HEK293 (cell line): ENCODE measurements around the gene SEPTIN12.

Source experiments
- EGR2 ChIP-seq: fragments of 450-650 bp; formaldehyde crosslinking; IDR thresholded peaks from 2 replicates; pipeline ENCODE4 v1.5.1; 2016; ENCODE audit warnings: low read depth, missing biosample characterization, missing genetic modification characterization
- GLIS1 ChIP-seq: fragments of 450-650 bp; formaldehyde crosslinking; IDR thresholded peaks from 2 replicates; pipeline ENCODE4 v1.5.1; 2016; ENCODE audit warnings: missing biosample characterization, missing genetic modification characterization
- IKZF3 ChIP-seq: fragments of 450-650 bp; IDR thresholded peaks from 2 replicates; pipeline ENCODE4 v1.5.0; 2018; ENCODE audit warnings: missing biosample characterization, mild to moderate bottlenecking, missing genetic modification characterization, moderate library complexity
- KLF10 ChIP-seq: fragments of 450-650 bp; IDR thresholded peaks from 2 replicates; pipeline ENCODE4 v1.5.1; 2018; ENCODE audit warnings: missing biosample characterization, mild to moderate bottlenecking, missing genetic modification characterization
- KLF16 ChIP-seq: fragments of 450-650 bp; formaldehyde crosslinking; IDR thresholded peaks from 2 replicates; pipeline ENCODE4 v1.5.1; 2017; ENCODE audit warnings: missing biosample characterization, missing genetic modification characterization
- OVOL3 ChIP-seq: fragments of 450-650 bp; formaldehyde crosslinking; IDR thresholded peaks from 2 replicates; pipeline ENCODE4 v1.5.1; 2016; ENCODE audit warnings: missing biosample characterization, missing genetic modification characterization
- RBAK ChIP-seq: fragments of 450-650 bp; formaldehyde crosslinking; IDR thresholded peaks from 2 replicates; pipeline ENCODE4 v1.5.1; 2016; ENCODE audit warnings: missing biosample characterization, missing genetic modification characterization
- SETDB1 ChIP-seq: IDR thresholded peaks from one replicate; pipeline ENCODE4 v1.6.1; 2017; ENCODE audit warnings: mild to moderate bottlenecking, low read length, moderate library complexity, mixed read lengths; ENCODE audit not compliant: insufficient read length
- SP3 ChIP-seq: fragments of 450-650 bp; formaldehyde crosslinking; IDR thresholded peaks from 2 replicates; pipeline ENCODE4 v1.5.1; 2016; ENCODE audit warnings: missing biosample characterization, missing genetic modification characterization
- SP7 ChIP-seq: fragments of 450-650 bp; formaldehyde crosslinking; IDR thresholded peaks from 2 replicates; pipeline ENCODE4 v1.5.1; 2016; ENCODE audit warnings: missing biosample characterization, missing genetic modification characterization
- WT1 ChIP-seq: fragments of 450-650 bp; formaldehyde crosslinking; IDR thresholded peaks from 2 replicates; pipeline ENCODE4 v1.5.1; 2016; ENCODE audit warnings: missing biosample characterization, missing genetic modification characterization
- YY1 ChIP-seq: fragments of 450-650 bp; formaldehyde crosslinking; IDR thresholded peaks from 2 replicates; pipeline ENCODE4 v1.5.1; 2018; ENCODE audit warnings: missing biosample characterization, missing genetic modification characterization
- ZEB2 ChIP-seq: fragments of 450-650 bp; formaldehyde crosslinking; IDR thresholded peaks from 2 replicates; pipeline ENCODE4 v1.5.1; 2016; ENCODE audit warnings: missing biosample characterization, missing genetic modification characterization
- ZNF146 ChIP-seq: fragments of 450-650 bp; formaldehyde crosslinking; IDR thresholded peaks from 2 replicates; pipeline ENCODE4 v1.5.1; 2016; ENCODE audit warnings: missing biosample characterization, missing genetic modification characterization
- ZNF169 ChIP-seq: fragments of 450-650 bp; formaldehyde crosslinking; IDR thresholded peaks from 2 replicates; pipeline ENCODE4 v1.5.1; 2016; ENCODE audit warnings: missing biosample characterization, missing genetic modification characterization
- ZNF223 ChIP-seq: fragments of 450-650 bp; formaldehyde crosslinking; IDR thresholded peaks from 2 replicates; pipeline ENCODE4 v1.5.1; 2016; ENCODE audit warnings: missing biosample characterization, missing genetic modification characterization
- ZNF248 ChIP-seq: fragments of 450-650 bp; formaldehyde crosslinking; IDR thresholded peaks from 2 replicates; pipeline ENCODE4 v1.5.1; 2017; ENCODE audit warnings: missing biosample characterization, missing genetic modification characterization
- ZNF324 ChIP-seq: fragments of 450-650 bp; formaldehyde crosslinking; IDR thresholded peaks from 2 replicates; pipeline ENCODE4 v1.5.1; 2016; ENCODE audit warnings: missing biosample characterization, missing genetic modification characterization
- ZNF350 ChIP-seq: fragments of 450-650 bp; formaldehyde crosslinking; IDR thresholded peaks from 2 replicates; pipeline ENCODE4 v1.5.0; 2017; ENCODE audit warnings: missing biosample characterization, mild to moderate bottlenecking, missing genetic modification characterization
- ZNF37A ChIP-seq: fragments of 450-650 bp; IDR thresholded peaks from 2 replicates; pipeline ENCODE4 v1.5.1; 2018; ENCODE audit warnings: missing biosample characterization, missing genetic modification characterization
- ZNF404 ChIP-seq: fragments of 450-650 bp; formaldehyde crosslinking; IDR thresholded peaks from 2 replicates; pipeline ENCODE4 v1.5.1; 2017; ENCODE audit warnings: missing biosample characterization, missing genetic modification characterization
- ZNF426 ChIP-seq: fragments of 450-650 bp; formaldehyde crosslinking; IDR thresholded peaks from 2 replicates; pipeline ENCODE4 v1.5.1; 2017; ENCODE audit warnings: missing biosample characterization, missing genetic modification characterization, mild to moderate bottlenecking, inconsistent platforms, moderate library complexity
- ZNF530 ChIP-seq: fragments of 450-650 bp; formaldehyde crosslinking; IDR thresholded peaks from 2 replicates; pipeline ENCODE4 v1.5.1; 2016; ENCODE audit warnings: low read depth, missing biosample characterization, missing genetic modification characterization
- ZNF561 ChIP-seq: fragments of 450-650 bp; IDR thresholded peaks from 2 replicates; pipeline ENCODE4 v1.5.1; 2018; ENCODE audit warnings: missing biosample characterization, missing genetic modification characterization, borderline replicate concordance
- ZNF610 ChIP-seq: fragments of 450-650 bp; formaldehyde crosslinking; IDR thresholded peaks from 2 replicates; pipeline ENCODE4 v1.5.1; 2016; ENCODE audit warnings: missing biosample characterization, missing genetic modification characterization, borderline replicate concordance
- ZNF664 ChIP-seq: fragments of 450-650 bp; formaldehyde crosslinking; IDR thresholded peaks from 2 replicates; pipeline ENCODE4 v1.5.1; 2016; ENCODE audit warnings: missing biosample characterization, missing genetic modification characterization
- ZNF792 ChIP-seq: fragments of 450-650 bp; formaldehyde crosslinking; IDR thresholded peaks from 2 replicates; pipeline ENCODE4 v1.5.1; 2016; ENCODE audit warnings: missing biosample characterization, missing genetic modification characterization
- ZSCAN16 ChIP-seq: fragments of 450-650 bp; formaldehyde crosslinking; IDR thresholded peaks from 2 replicates; pipeline ENCODE4 v1.5.1; 2016; ENCODE audit warnings: missing biosample characterization, missing genetic modification characterization
- TF ChIP-seq, protein P1 (sequence below): fragments of 450-650 bp; formaldehyde crosslinking; IDR thresholded peaks from 2 replicates; pipeline ENCODE4 v1.5.1; 2016; ENCODE audit warnings: missing biosample characterization, missing genetic modification characterization
- TF ChIP-seq, protein P2 (sequence below): fragments of 450-650 bp; formaldehyde crosslinking; IDR thresholded peaks from 2 replicates; pipeline ENCODE4 v1.5.1; 2016; ENCODE audit warnings: missing biosample characterization, missing genetic modification characterization
- TF ChIP-seq, protein P3 (sequence below): fragments of 450-650 bp; formaldehyde crosslinking; IDR thresholded peaks from 2 replicates; pipeline ENCODE4 v1.5.1; 2016; ENCODE audit warnings: missing biosample characterization, missing genetic modification characterization
- TF ChIP-seq, protein P4 (sequence below): fragments of 450-650 bp; formaldehyde crosslinking; IDR thresholded peaks from 2 replicates; pipeline ENCODE4 v1.5.1; 2017; ENCODE audit warnings: missing biosample characterization, missing genetic modification characterization

SEPTIN12 gene

DNA sequence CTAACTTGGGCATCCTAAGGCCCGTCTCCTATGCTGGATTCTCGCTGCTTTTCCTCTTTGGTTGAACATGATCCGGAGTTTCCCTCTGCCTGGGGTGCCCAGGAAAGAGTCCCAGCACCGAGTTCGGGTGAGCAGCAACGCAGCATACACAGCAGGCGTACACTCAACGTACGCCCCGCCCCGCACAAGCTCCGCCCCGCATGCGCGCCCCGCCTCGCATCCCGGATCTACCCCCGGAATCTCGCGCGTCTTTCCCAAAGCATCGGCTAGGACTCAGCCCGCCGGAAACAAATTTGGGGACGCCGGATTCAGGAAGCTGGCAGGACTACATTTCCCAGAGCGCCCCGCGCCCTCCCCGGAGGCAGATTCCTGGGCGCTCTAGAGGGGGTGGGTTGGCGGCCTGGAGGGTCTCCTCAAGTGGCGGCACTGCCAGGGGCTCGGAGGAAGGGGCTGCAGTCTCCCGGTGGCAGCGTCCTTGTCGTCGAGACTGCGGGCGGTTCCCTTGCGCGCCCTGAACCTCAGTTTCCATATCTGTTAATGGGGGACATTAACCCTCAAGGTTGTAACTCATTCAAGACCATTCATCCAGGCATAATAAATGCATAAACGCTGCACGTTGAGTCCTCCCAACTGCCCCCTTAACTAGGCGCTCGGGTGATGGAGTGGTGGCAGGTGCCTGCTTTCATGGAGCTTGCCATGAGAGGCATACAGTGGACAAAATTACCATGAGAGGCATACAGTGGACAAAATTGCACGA, 19.4 kb downstream of the SEPTIN12 start (continued):
- TF ChIP-seq, protein P1, sequence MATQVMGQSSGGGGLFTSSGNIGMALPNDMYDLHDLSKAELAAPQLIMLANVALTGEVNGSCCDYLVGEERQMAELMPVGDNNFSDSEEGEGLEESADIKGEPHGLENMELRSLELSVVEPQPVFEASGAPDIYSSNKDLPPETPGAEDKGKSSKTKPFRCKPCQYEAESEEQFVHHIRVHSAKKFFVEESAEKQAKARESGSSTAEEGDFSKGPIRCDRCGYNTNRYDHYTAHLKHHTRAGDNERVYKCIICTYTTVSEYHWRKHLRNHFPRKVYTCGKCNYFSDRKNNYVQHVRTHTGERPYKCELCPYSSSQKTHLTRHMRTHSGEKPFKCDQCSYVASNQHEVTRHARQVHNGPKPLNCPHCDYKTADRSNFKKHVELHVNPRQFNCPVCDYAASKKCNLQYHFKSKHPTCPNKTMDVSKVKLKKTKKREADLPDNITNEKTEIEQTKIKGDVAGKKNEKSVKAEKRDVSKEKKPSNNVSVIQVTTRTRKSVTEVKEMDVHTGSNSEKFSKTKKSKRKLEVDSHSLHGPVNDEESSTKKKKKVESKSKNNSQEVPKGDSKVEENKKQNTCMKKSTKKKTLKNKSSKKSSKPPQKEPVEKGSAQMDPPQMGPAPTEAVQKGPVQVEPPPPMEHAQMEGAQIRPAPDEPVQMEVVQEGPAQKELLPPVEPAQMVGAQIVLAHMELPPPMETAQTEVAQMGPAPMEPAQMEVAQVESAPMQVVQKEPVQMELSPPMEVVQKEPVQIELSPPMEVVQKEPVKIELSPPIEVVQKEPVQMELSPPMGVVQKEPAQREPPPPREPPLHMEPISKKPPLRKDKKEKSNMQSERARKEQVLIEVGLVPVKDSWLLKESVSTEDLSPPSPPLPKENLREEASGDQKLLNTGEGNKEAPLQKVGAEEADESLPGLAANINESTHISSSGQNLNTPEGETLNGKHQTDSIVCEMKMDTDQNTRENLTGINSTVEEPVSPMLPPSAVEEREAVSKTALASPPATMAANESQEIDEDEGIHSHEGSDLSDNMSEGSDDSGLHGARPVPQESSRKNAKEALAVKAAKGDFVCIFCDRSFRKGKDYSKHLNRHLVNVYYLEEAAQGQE = no peak
- TF ChIP-seq EGR2 (peak; percentile 37), ZNF169 (tag by site-specific recombination) (no peak), WT1 (tag by site-specific recombination) (no peak), ZNF664 (tag by site-specific recombination) (no peak), ZNF530 (tag by site-specific recombination) (no peak), GLIS1 (tag by site-specific recombination) (peak; percentile 9; the same call in 1 of the 2 replicates), ZNF350 (no peak), ZNF404 (no peak), ZNF37A (no peak), ZNF561 (tag by site-specific recombination) (no peak), KLF10 (tag by site-specific recombination) (no peak), OVOL3 (tag by site-specific recombination) (no peak), SP3 (tag by site-specific recombination) (peak; percentile 91), SETDB1 (no peak), ZNF324 (tag by site-specific recombination) (peak; percentile 35; the same call in 1 of the 2 replicates), YY1 (tag by site-specific recombination) (peak; percentile 43; the same call in 1 of the 2 replicates), ZNF792 (0 out of 2 replicates have a peak, but pooled peaks have one; percentile 61), ZNF610 (tag by site-specific recombination) (no peak), ZSCAN16 (tag by site-specific recombination) (no peak), ZNF248 (no peak), ZNF146 (no peak), ZNF426 (tag by site-specific recombination) (no peak), RBAK (no peak), IKZF3 (tag by site-specific recombination) (peak; percentile 100), SP7 (tag by site-specific recombination) (0 out of 2 replicates have a peak, but pooled peaks have one; percentile 28), ZEB2 (tag by site-specific recombination) (no peak), ZNF223 (tag by site-specific recombination) (no peak), KLF16 (0 out of 2 replicates have a peak, but pooled peaks have one; percentile 32)
- TF ChIP-seq, protein P2, sequence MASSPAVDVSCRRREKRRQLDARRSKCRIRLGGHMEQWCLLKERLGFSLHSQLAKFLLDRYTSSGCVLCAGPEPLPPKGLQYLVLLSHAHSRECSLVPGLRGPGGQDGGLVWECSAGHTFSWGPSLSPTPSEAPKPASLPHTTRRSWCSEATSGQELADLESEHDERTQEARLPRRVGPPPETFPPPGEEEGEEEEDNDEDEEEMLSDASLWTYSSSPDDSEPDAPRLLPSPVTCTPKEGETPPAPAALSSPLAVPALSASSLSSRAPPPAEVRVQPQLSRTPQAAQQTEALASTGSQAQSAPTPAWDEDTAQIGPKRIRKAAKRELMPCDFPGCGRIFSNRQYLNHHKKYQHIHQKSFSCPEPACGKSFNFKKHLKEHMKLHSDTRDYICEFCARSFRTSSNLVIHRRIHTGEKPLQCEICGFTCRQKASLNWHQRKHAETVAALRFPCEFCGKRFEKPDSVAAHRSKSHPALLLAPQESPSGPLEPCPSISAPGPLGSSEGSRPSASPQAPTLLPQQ (tag by site-specific recombination) = no peak
- TF ChIP-seq, protein P3, sequence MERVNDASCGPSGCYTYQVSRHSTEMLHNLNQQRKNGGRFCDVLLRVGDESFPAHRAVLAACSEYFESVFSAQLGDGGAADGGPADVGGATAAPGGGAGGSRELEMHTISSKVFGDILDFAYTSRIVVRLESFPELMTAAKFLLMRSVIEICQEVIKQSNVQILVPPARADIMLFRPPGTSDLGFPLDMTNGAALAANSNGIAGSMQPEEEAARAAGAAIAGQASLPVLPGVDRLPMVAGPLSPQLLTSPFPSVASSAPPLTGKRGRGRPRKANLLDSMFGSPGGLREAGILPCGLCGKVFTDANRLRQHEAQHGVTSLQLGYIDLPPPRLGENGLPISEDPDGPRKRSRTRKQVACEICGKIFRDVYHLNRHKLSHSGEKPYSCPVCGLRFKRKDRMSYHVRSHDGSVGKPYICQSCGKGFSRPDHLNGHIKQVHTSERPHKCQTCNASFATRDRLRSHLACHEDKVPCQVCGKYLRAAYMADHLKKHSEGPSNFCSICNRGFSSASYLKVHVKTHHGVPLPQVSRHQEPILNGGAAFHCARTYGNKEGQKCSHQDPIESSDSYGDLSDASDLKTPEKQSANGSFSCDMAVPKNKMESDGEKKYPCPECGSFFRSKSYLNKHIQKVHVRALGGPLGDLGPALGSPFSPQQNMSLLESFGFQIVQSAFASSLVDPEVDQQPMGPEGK (tag by site-specific recombination) = peak; percentile 62
- TF ChIP-seq, protein P4, sequence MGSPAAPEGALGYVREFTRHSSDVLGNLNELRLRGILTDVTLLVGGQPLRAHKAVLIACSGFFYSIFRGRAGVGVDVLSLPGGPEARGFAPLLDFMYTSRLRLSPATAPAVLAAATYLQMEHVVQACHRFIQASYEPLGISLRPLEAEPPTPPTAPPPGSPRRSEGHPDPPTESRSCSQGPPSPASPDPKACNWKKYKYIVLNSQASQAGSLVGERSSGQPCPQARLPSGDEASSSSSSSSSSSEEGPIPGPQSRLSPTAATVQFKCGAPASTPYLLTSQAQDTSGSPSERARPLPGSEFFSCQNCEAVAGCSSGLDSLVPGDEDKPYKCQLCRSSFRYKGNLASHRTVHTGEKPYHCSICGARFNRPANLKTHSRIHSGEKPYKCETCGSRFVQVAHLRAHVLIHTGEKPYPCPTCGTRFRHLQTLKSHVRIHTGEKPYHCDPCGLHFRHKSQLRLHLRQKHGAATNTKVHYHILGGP (tag by site-specific recombination) = no peak
